Activated naive CD4-positive, alpha-beta T cell treated with anti-CD3 and anti-CD28 coated beads for 36 hours (primary cell): Measurements from ENCODE around the gene MRPS35. TPM values are rescaled to one million over a fixed set of nuclear protein-coding genes. Genes with fewer than 3 reads are reported as not detected.

Source experiments
- CTCF ChIA-PET: fragments of 350-600 bp; sonication (Branson Sonifier 250); formaldehyde crosslinking; loops from one replicate; lab custom pipeline; 2021; ENCODE audit warnings: antibody characterized with exemption; lab: Charles Lee
- DNase-seq: peaks from one replicate; pipeline ENCODE4 v3.0.0-alpha.2; 2020
- H3K27ac Mint-ChIP-seq: one replicate; pipeline ENCODE4 v1.8.0; 2021; ENCODE audit warnings: mild to moderate bottlenecking, mixed read lengths
- H3K27me3 Mint-ChIP-seq: one replicate; pipeline ENCODE4 v1.8.0; 2021; ENCODE audit warnings: low read depth, mixed read lengths
- H3K36me3 Mint-ChIP-seq: one replicate; pipeline ENCODE4 v1.8.0; 2021; ENCODE audit warnings: low read depth, mixed read lengths
- H3K4me1 Mint-ChIP-seq: one replicate; pipeline ENCODE4 v1.8.0; 2021; ENCODE audit warnings: low read depth, mixed read lengths
- H3K4me3 Mint-ChIP-seq: one replicate; pipeline ENCODE4 v1.8.0; 2021; ENCODE audit warnings: mild to moderate bottlenecking, moderate library complexity, mixed read lengths
- H3K9me3 Mint-ChIP-seq: one replicate; pipeline ENCODE4 v1.8.0; 2021; ENCODE audit warnings: mixed read lengths
- intact Hi-C: fragments of 100-400 bp; cut with micrococcal nuclease; formaldehyde crosslinking; loops from one replicate; pipeline ENCODE4 v1.15.1; 2023
- total RNA-seq, 2 experiments: library from RNA; stranded (reverse); gene quantifications; one replicate each; pipeline ENCODE4 v1.2.3, GENCODE V29; 2021

The MRPS35 gene
- total RNA-seq, 2 experiments from 2014 or later = 53.1 to 57.6 TPM

DNA sequence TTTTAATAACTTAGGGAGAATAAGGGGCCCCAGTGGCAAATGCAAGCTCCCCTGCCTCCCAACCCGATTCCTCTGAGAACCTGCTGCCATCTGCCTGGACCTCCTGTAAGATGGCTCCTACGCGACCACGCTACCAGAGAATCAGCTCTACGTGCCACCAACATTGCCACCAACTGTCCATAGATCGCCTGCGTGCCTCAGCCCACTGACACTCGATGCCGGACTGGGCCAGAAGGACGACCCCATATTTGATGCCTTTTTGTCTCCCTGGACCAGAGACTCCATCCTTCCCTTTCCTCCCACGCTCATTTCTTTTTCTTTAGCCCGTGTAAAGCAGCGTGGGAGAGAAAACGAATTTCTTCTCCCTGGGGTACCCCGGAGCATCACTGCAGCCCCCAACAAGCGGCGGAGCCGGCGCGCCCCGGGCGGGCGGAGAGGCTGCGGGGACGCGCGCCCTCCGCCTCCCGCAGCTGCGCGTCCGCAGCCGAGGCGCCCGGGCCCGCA is 68.8 kb downstream of the MRPS35 start:
- Mint-ChIP-seq H3K9me3 (no peaks in the 10 kb centered on the region), H3K27ac (peak overlapping the region; percentile 57), H3K36me3 (peaks cover 17% of the 10 kb centered on the region), H3K27me3 (no peaks in the 10 kb centered on the region), H3K4me1 (peaks cover 22% of the 10 kb centered on the region), H3K4me3 (peak overlapping the region; percentile 74)
- intact Hi-C loops = no loop called here
- DNase-seq = peak; percentile 14
- CTCF ChIA-PET = interaction anchor here (0.9 to 2.3 kb wide), 6 partner anchors 28 to 48 kb away, joined by 3 to 13 read pairs (median 4); no protein-coding TSS in a partner anchor

DNA sequence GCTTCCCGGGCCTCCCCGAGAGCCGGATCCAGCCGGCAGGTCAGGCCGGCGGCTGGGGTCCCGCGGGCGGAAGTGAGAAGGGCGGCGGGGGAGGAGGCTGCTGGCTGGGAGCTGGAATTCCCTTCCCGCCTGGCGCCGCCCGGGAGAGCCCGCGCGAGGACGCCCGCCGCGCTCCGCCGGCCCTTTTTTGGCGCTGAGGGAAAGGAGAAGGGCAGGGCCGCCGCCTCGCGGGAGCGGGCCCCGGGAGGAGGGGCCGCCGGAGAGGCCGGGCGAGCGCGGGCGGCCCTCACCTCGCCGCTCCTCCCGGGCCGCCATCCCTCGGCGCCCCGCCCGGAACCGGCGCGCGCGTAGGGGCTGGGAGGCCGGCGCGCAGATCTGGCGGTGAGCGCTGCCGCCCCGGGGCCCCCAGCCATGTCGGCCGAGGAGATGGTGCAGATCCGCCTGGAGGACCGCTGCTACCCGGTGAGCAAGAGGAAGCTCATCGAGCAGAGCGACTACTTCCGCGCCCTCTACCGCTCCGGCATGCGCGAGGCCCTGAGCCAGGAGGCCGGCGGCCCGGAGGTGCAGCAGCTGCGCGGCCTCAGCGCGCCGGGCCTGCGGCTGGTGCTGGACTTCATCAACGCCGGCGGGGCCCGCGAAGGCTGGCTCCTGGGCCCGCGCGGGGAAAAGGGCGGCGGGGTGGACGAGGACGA is 69.4 kb downstream of the MRPS35 start, which contains the start of the genes KLHL42 and MANSC4:
Gene KLHL42 (plus strand): TSS at position 314 of the 692 bp plus-strand sequence. CDS start 98 bp downstream, at position 412.
Gene MANSC4 (minus strand): TSS at position 317 of the 692 bp plus-strand sequence. CDS start 8,960 bp downstream, outside the sequence.
- CTCF ChIA-PET = interaction anchor here (0.7 to 2.3 kb wide), 7 partner anchors 20 to 48 kb away, joined by 3 to 13 read pairs (median 3); no protein-coding TSS in a partner anchor
- intact Hi-C loops = loop anchor here (1.0 to 2.0 kb wide), 5 partner anchors 22 to 161 kb away; partner anchors contain the start of gene MRPS35
- H3K4me1 Mint-ChIP-seq = peaks cover 27% of the 10 kb centered on the region
- H3K9me3 Mint-ChIP-seq = no peaks in the 10 kb centered on the region
- DNase-seq = peak; percentile 71
- peak within 1 kb of the TSS; percentile 80 for H3K27ac Mint-ChIP-seq
- H3K36me3 Mint-ChIP-seq = peaks cover 21% of the 10 kb centered on the region
- no peaks in the 10 kb centered on the region for H3K27me3 Mint-ChIP-seq
- peak within 1 kb of the TSS; percentile 82 for H3K4me3 Mint-ChIP-seq

DNA sequence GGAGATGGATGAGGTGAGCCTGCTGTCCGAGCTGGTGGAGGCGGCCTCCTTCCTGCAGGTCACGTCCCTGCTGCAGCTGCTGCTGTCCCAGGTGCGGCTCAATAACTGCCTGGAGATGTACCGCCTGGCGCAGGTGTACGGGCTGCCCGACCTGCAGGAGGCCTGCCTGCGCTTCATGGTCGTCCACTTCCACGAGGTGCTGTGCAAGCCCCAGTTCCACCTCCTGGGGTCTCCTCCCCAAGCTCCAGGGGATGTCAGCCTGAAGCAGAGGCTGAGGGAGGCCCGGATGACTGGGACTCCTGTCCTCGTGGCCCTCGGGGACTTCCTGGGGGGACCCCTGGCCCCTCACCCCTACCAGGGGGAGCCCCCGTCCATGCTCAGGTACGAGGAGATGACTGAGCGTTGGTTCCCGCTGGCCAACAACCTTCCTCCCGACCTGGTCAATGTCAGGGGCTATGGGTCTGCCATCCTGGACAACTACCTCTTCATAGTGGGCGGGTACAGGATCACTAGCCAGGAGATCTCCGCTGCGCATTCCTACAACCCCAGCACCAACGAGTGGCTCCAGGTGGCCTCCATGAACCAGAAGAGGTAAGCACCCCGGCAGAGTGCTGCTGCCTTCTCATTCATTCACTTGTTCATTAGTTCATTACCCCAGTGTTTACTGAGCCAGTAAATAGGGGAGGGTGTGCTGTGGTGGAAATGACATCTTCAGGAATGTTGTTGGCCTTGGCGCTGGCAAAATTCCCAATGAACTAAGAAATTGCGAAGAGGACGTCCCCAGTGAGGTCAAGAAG is 70.2 kb downstream of the MRPS35 start:
- H3K27ac Mint-ChIP-seq = peak overlapping the region; percentile 80
- no peaks in the 10 kb centered on the region for H3K9me3 Mint-ChIP-seq
- H3K36me3 Mint-ChIP-seq = peaks cover 21% of the 10 kb centered on the region
- intact Hi-C loops = loop anchor here (1.0 to 2.0 kb wide), 5 partner anchors 21 to 160 kb away; partner anchors contain the start of gene MRPS35
- peak; percentile 57 for DNase-seq
- CTCF ChIA-PET = interaction anchor here (0.7 to 2.3 kb wide), 6 partner anchors 10 to 49 kb away, joined by 3 to 13 read pairs (median 4); no protein-coding TSS in a partner anchor
- H3K27me3 Mint-ChIP-seq = no peaks in the 10 kb centered on the region
- H3K4me3 Mint-ChIP-seq = peak overlapping the region; percentile 82
- H3K4me1 Mint-ChIP-seq = peaks cover 32% of the 10 kb centered on the region

DNA sequence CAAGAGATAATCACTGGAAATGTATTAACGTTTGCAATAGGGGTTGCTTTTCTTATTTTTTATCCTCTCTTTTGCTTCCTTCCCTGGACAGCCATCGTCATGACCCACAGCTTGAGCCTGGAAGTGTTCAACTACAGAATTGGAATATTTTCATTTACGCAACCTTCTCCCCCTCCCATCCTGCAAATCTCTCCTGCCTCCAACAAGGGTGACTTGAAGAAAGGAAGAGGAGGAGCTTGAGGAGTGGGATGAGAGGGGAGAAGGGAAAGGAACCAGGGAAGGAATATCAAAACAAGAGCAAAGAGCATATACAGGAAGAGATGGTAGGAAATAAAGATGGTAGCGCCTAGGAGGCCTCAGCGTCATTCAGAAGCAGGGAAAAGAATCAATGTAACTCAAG is 71.0 kb downstream of the MRPS35 start:
- intact Hi-C loops = loop anchor here (2.0 kb wide), 2 partner anchors 49 to 159 kb away; no protein-coding TSS in a partner anchor
- peak overlapping the region; percentile 82 for H3K4me3 Mint-ChIP-seq

DNA sequence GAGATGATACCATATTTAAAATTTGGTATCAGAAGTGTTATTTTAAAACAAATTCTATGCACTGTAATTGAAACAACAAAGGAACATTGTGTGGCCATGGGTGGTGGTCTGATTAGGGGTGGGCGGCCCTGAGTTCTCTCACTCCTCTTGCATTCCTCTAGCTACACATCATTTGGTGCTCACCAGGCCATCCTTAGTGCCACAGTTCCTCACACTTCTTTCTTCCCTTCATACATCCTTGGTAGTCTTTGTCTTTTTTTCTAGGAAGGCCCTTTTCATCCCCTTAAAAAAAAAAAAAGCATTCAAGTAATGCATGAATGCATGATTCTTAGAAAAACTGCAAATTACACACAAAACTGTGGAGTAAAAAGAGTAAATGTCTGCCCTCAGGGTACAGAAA is 71.8 kb downstream of the MRPS35 start:
- H3K27me3 Mint-ChIP-seq = no peaks in the 10 kb centered on the region
- peaks cover 44% of the 10 kb centered on the region for H3K4me1 Mint-ChIP-seq

More for the DNA sequence above, 71.0 kb downstream of the MRPS35 start:
- Mint-ChIP-seq H3K36me3 (peaks cover 21% of the 10 kb centered on the region), H3K27ac (peak overlapping the region; percentile 80), H3K9me3 (no peaks in the 10 kb centered on the region), H3K4me1 (peaks cover 38% of the 10 kb centered on the region), H3K27me3 (no peaks in the 10 kb centered on the region)
- CTCF ChIA-PET = interaction anchor here (1.0 kb wide), 1 partner anchor 9 kb away, joined by 3 read pairs; no protein-coding TSS in a partner anchor
- no peak for DNase-seq

DNA sequence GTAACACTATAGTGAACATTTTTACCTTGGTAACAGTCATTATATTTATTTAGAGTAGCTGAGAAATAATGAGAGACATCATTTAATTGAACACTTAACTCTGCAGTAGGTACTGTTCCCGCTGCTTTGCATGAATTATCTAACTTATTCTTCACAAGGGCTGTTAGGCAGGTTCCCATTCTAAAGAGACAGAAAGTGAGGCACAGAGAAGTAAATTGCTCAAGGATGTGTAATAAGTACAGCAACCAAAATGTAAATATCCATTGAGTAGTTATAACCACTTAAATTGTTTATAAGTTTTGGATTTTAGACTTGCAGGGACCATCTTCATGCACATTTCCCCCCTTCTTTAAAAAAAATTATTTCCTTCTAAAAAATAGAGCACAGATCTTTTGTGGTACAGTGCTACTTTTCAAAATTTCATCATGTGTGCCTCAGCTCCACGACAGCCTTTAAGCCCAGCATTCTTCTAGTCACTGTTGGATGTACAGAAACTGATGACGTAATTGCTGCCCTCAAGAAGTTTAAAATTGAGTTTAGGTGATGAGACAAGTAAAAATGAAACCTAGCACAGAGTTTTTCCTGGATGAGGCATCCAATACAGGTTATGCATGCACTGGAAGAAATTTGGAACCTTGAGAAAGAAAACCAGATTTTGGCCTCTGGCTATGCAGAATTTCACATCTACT is 75.4 kb downstream of the MRPS35 start:
- peak overlapping the region; percentile 69 for H3K27ac Mint-ChIP-seq
- peaks cover 25% of the 10 kb centered on the region for H3K36me3 Mint-ChIP-seq
- no peak for DNase-seq
- no peaks in the 10 kb centered on the region for H3K9me3 Mint-ChIP-seq
- H3K4me1 Mint-ChIP-seq = peaks cover 47% of the 10 kb centered on the region
- no peaks in the 10 kb centered on the region for H3K27me3 Mint-ChIP-seq
- no peak overlapping the region for H3K4me3 Mint-ChIP-seq
- intact Hi-C loops = loop anchor here (1.0 kb wide), 2 partner anchors 16 to 36 kb away; no protein-coding TSS in a partner anchor
- CTCF ChIA-PET = no interaction called here

More for the DNA sequence above, 71.8 kb downstream of the MRPS35 start:
- H3K4me3 Mint-ChIP-seq = no peak overlapping the region
- no peak overlapping the region for H3K27ac Mint-ChIP-seq
- DNase-seq = no peak
- peaks cover 21% of the 10 kb centered on the region for H3K36me3 Mint-ChIP-seq
- intact Hi-C loops = no loop called here
- H3K9me3 Mint-ChIP-seq = no peaks in the 10 kb centered on the region
- CTCF ChIA-PET = no interaction called here

DNA sequence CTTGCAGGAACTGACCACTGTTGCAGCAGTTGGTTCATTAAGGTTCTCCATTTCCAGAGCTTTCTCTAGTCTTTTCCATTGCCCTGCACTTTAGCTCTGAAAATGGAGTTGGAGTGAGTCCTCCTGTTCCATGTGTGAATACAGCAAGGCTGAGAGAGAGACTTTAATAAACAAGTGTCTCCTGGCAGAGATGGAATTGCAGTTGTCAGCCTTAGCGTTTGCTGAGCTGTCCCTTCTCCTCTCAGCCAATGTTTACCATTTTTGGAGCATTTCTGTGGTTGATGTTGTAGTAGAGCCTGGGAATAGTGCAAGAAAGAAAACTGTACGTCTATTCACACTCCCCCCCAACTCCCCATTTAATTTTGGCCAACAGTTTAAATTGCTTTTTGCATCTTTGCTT is 76.9 kb downstream of the MRPS35 start:
- no peaks in the 10 kb centered on the region for H3K9me3 Mint-ChIP-seq
- intact Hi-C loops = no loop called here
- no peaks in the 10 kb centered on the region for H3K27me3 Mint-ChIP-seq
- DNase-seq = no peak
- CTCF ChIA-PET = interaction anchor here (0.6 to 1.4 kb wide), 4 partner anchors 11 to 501 kb away, joined by 3 to 5 read pairs (median 4); no protein-coding TSS in a partner anchor
- peaks cover 16% of the 10 kb centered on the region for H3K36me3 Mint-ChIP-seq
- H3K4me3 Mint-ChIP-seq = no peak overlapping the region
- H3K4me1 Mint-ChIP-seq = peaks cover 31% of the 10 kb centered on the region
- H3K27ac Mint-ChIP-seq = no peak overlapping the region

DNA sequence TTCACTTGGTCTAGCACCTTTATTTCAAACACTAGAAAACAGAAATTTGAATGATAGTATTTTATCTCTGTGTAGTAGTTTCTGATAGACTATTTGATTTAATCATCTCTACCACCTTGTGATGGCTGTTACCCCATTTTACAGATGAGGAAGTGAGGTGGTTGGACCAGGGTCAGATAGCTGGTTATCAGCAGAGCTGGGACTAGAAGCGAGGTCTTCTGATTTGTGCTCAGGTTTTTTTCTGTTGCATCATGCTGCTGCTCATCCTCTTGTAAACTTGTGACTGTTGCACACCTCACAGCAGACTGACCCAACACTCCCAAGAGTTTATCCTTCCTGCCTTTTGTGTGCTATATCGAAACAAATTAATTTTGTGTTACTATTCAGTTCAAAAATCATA is 79.5 kb downstream of the MRPS35 start:
- Mint-ChIP-seq H3K27ac (no peak overlapping the region), H3K27me3 (no peaks in the 10 kb centered on the region), H3K4me1 (peaks cover 26% of the 10 kb centered on the region), H3K36me3 (peaks cover 17% of the 10 kb centered on the region), H3K9me3 (no peaks in the 10 kb centered on the region), H3K4me3 (no peak overlapping the region)
- DNase-seq = no peak
- CTCF ChIA-PET = interaction anchor here (0.7 kb wide), 1 partner anchor 9 kb away, joined by 3 read pairs; no protein-coding TSS in a partner anchor
- intact Hi-C loops = no loop called here

DNA sequence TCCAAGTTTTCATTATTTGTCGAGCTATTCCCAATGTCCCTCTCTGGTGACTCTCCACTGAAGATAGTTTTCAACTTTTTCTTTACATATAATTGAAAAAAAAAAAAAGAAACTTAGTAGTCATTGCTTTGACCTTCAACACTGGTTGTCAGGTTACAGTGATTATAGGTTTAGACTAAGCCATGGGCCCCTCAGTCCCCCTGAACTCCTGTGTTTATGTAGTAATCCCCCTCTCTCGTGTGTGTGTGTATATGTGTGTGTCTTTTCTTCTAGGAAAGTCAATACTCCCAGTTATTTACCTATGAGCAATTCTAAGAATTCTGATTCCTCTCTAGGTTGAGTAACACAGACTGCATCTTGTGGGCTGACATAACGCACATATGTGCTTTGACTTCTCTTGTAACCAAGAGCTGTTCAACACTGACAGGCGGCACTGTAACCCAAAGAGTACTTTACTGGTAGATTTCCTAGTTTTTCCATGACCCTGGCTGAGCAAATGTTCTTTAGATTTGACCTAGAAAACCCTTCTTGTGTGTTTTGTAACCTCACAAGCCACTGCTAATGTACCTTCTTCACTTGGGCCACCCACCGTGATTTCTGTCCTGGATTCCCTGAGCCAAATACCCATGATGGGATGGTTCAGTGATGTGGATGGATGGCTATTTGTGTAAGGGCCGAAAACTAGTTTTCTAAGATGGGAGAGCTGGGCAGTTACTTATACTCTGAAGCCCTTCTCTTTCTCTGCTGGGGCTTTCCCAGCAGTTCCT is 84.4 kb downstream of the MRPS35 start:
- peak overlapping the region; percentile 28 for H3K27ac Mint-ChIP-seq
- no peaks in the 10 kb centered on the region for H3K27me3 Mint-ChIP-seq
- CTCF ChIA-PET = interaction anchor here (0.6 to 1.8 kb wide), 4 partner anchors 10 to 63 kb away, joined by 3 to 8 read pairs (median 5); no protein-coding TSS in a partner anchor
- peaks cover 14% of the 10 kb centered on the region for H3K4me1 Mint-ChIP-seq
- no peak for DNase-seq
- H3K9me3 Mint-ChIP-seq = no peaks in the 10 kb centered on the region
- H3K4me3 Mint-ChIP-seq = no peak overlapping the region
- intact Hi-C loops = no loop called here
- H3K36me3 Mint-ChIP-seq = peaks cover 33% of the 10 kb centered on the region

DNA sequence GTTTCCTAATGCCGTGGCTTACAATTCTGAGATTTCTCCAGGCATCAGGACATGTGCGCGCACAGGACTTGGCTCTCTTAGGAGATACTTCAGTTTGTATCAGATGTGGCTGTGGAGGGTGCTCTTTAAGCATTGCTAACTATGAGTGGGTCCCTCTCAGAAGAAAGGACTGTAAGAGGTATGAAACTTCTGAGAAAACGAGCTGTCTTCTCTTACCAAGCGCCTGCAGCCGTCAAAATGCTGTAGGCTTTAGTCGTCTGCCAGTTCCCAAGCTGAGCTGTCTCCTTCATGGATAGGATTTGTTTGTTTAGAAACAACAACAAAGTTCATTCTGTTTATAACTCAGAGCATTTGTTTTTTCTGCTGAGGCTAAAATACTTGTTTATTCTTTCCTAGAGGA is 85.5 kb downstream of the MRPS35 start:
- peaks cover 25% of the 10 kb centered on the region for H3K4me1 Mint-ChIP-seq
- H3K36me3 Mint-ChIP-seq = peaks cover 35% of the 10 kb centered on the region
- H3K27me3 Mint-ChIP-seq = no peaks in the 10 kb centered on the region
- no peak overlapping the region for H3K27ac Mint-ChIP-seq
- H3K9me3 Mint-ChIP-seq = no peaks in the 10 kb centered on the region
- no peak for DNase-seq
- intact Hi-C loops = no loop called here
- H3K4me3 Mint-ChIP-seq = no peak overlapping the region
- CTCF ChIA-PET = interaction anchor here (1.6 to 1.8 kb wide), 2 partner anchors 9 to 16 kb away, joined by 5 to 8 read pairs; no protein-coding TSS in a partner anchor
